ENCODE data around the gene BPTF. TPM values are rescaled to one million over a fixed set of nuclear protein-coding genes. Genes with fewer than 3 reads are reported as not detected.
A peak's percentile ranks its signal among the peaks of the same experiment; 100 is the strongest.

Gene BPTF
- total and polyA plus RNA-seq, 2 of the 13 experiments (the other 11 are each of a cell fraction or from before 2014, with no cell fraction given), result 43.5 to 66.1 TPM

DNA sequence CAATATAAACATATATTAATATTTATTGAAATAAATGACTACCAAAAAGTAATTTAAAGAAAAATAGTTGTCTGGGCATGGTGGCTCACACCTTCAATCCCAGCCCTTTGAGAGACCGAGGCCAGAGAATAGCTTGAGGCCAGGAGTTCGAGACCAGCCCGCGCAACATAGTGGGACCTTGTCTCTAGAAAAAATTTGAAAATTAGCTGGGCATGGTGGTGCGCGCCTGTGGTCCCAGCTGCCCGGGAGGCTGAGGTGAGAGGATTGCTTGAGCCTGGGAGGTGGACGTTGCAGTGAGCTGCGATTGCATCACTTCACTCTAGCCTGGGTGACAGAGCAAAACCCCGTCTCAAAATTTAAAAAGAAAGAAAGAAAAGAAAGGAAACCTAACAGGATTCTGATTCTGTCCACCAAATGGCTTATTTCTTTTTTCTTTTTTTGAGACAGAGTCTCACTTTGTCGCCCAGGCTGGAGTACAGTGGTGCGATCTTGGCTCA is 3.4 kb upstream of the BPTF start:
- H4K20me1 ChIP-seq (ENCODE audit: insufficient read depth, low read length), result no peaks in the 10 kb centered on the region
- no peak overlapping the region for H3K27ac ChIP-seq (ENCODE audit: extremely low read length, insufficient read depth, low read length)
- DNase-seq (ENCODE audit: low spot score) (no peak), FAIRE-seq (no peak), ATAC-seq (no peak)
- BruUV-seq (replicated peaks), result no TSS peak
- H3K27me3 ChIP-seq (ENCODE audit: control insufficient read depth in 1 of 2, insufficient read depth in 2 of 2, low read length in 2 of 2), result peaks cover 0 to 12% of the 10 kb centered on the region in 2 experiments; a peak in 1 of 5 replicates
- intact Hi-C loops (cut with micrococcal nuclease; ENCODE audit: unreplicated experiment) (no loop called here), in situ Hi-C loops (cut with HindIII; ENCODE audit: extremely low pct_ligation_motif_present, low pct_unique_long_range_greater_than_20kb) (no loop called here)
- H3K9me3 ChIP-seq (ENCODE audit: low read length), result no peaks in the 10 kb centered on the region
- no peak overlapping the region for H3K4me3 ChIP-seq (replicated peaks in 1 of 3; ENCODE audit: insufficient read depth in 1 of 3, low read depth in 2 of 3, low read length in 3 of 3)
- TF ChIP-seq ATM (IDR thresholded peaks at IDR 0.05; ENCODE audit: borderline replicate concordance), result no peak
- no peak for TF ChIP-seq HNRNPUL1 (IDR thresholded peaks at IDR 0.05; ENCODE audit: low read depth, low read length)
- peak; percentile 40; the same call in 1 of the 2 replicates for TF ChIP-seq ZNF460 (CRISPR knock-in tag; IDR thresholded peaks at IDR 0.05; ENCODE audit: borderline replicate concordance)
- peak; percentile 64 for TF ChIP-seq CEBPB (IDR thresholded peaks at IDR 0.05; ENCODE audit: borderline replicate concordance, low read depth, low read length)
- TF ChIP-seq, protein P1, sequence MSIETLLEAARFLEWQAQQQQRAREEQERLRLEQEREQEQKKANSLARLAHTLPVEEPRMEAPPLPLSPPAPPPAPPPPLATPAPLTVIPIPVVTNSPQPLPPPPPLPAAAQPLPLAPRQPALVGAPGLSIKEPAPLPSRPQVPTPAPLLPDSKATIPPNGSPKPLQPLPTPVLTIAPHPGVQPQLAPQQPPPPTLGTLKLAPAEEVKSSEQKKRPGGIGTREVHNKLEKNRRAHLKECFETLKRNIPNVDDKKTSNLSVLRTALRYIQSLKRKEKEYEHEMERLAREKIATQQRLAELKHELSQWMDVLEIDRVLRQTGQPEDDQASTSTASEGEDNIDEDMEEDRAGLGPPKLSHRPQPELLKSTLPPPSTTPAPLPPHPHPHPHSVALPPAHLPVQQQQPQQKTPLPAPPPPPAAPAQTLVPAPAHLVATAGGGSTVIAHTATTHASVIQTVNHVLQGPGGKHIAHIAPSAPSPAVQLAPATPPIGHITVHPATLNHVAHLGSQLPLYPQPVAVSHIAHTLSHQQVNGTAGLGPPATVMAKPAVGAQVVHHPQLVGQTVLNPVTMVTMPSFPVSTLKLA (IDR thresholded peaks at IDR 0.05), result no peak
- TF ChIP-seq, protein P2, sequence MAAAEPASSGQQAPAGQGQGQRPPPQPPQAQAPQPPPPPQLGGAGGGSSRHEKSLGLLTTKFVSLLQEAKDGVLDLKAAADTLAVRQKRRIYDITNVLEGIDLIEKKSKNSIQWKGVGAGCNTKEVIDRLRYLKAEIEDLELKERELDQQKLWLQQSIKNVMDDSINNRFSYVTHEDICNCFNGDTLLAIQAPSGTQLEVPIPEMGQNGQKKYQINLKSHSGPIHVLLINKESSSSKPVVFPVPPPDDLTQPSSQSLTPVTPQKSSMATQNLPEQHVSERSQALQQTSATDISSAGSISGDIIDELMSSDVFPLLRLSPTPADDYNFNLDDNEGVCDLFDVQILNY (CRISPR knock-in tag; conservative IDR thresholded peaks at IDR 0.05), result no peak
- TF ChIP-seq, protein P3, sequence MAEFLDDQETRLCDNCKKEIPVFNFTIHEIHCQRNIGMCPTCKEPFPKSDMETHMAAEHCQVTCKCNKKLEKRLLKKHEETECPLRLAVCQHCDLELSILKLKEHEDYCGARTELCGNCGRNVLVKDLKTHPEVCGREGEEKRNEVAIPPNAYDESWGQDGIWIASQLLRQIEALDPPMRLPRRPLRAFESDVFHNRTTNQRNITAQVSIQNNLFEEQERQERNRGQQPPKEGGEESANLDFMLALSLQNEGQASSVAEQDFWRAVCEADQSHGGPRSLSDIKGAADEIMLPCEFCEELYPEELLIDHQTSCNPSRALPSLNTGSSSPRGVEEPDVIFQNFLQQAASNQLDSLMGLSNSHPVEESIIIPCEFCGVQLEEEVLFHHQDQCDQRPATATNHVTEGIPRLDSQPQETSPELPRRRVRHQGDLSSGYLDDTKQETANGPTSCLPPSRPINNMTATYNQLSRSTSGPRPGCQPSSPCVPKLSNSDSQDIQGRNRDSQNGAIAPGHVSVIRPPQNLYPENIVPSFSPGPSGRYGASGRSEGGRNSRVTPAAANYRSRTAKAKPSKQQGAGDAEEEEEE (CRISPR knock-in tag; IDR thresholded peaks at IDR 0.05; ENCODE audit: borderline replicate concordance), result no peak
- no peak overlapping the region for H3K4me2 ChIP-seq (ENCODE audit: low read depth, low read length)
- H3K9ac ChIP-seq (ENCODE audit: insufficient read depth, low read depth, low read length), result no peak overlapping the region
- ChIA-PET CTCF (ENCODE audit: low intra/inter-chr PET ratio, low total read pairs) (no interaction called here), POLR2A (no interaction called here)
- no peak overlapping the region for H2AFZ ChIP-seq (ENCODE audit: low read length)
- H3K36me3 ChIP-seq (replicated peaks in 1 of 2; ENCODE audit: control insufficient read depth in 1 of 2, insufficient read depth in 2 of 2, low read length in 2 of 2), result no peaks in the 10 kb centered on the region
- WGBS (ENCODE audit: low lambda C conversion rate), result 65% methylated on average over 12 of the region's 12 CpGs
- H3K4me1 ChIP-seq (ENCODE audit: insufficient read depth, low read length), result peaks cover 12% of the 10 kb centered on the region
- H3K79me2 ChIP-seq (ENCODE audit: insufficient read depth, low read length), result peaks cover 10% of the 10 kb centered on the region

Data from HepG2 (cell line).